ENCODE data around the gene TUBB1. TPM values are rescaled to one million over a fixed set of nuclear protein-coding genes. Genes with fewer than 3 reads are reported as not detected.
A peak's percentile ranks its signal among the peaks of the same experiment; 100 is the strongest.
"Not testable (repeated sequence)": the region's sequence is repeated elsewhere in the genome, so short reads cannot be mapped to it uniquely, and the experiment has no call there.

The TUBB1 gene
- total RNA-seq, 2 donors from 2014 or later: not detected

- no peak for ATAC-seq
- H3K27ac Mint-ChIP-seq: peak overlapping the region; percentile 60 to 79
- no peak for DNase-seq (ENCODE audit: low spot score)
- no peaks in the 10 kb centered on the region for H3K27me3 Mint-ChIP-seq
- H3K4me3 Mint-ChIP-seq: peak overlapping the region; percentile 86
- peaks cover 37 to 57% of the 10 kb centered on the region in 2 donors for H3K4me1 Mint-ChIP-seq (ENCODE audit: low read depth in 2 of 2)
- H3K36me3 Mint-ChIP-seq: peaks cover 31% of the 10 kb centered on the region
- H3K9me3 Mint-ChIP-seq: no peaks in the 10 kb centered on the region
Measured at GRCh38 chr20:59040667-59041066, 21.4 kb downstream of the TUBB1 start.

- peak overlapping the region; percentile 86 for H3K4me3 Mint-ChIP-seq
- H3K4me1 Mint-ChIP-seq (ENCODE audit: low read depth in 2 of 2): peaks cover 36 to 51% of the 10 kb centered on the region in 2 donors
- not testable (repeated sequence) for DNase-seq (ENCODE audit: low spot score); ATAC-seq; H3K27me3 Mint-ChIP-seq; H3K9me3 Mint-ChIP-seq
- H3K27ac Mint-ChIP-seq: peak overlapping the region; percentile 60 to 79
- peaks cover 23% of the 10 kb centered on the region for H3K36me3 Mint-ChIP-seq
Measured at GRCh38 chr20:59041487-59041886, 22.3 kb downstream of the TUBB1 start.

- Mint-ChIP-seq H3K4me1 (ENCODE audit: low read depth in 2 of 2) (peaks cover 33 to 43% of the 10 kb centered on the region in 2 donors), H3K4me3 (peak within 1 kb of the TSS; percentile 86), H3K36me3 (peaks cover 15% of the 10 kb centered on the region), H3K9me3 (no peaks in the 10 kb centered on the region), H3K27me3 (no peaks in the 10 kb centered on the region), H3K27ac (peak within 1 kb of the TSS; percentile 60 to 79)
- peak; percentile 64 to 66 for ATAC-seq
- DNase-seq (ENCODE audit: low spot score): peak; percentile 67
Measured at GRCh38 chr20:59042151-59042795, 23.0 kb downstream of the TUBB1 start, which contains the start of gene PRELID3B. TSS of gene PRELID3B (minus strand) at chr20:59042786. CDS start at chr20:59042730, 56 bp downstream.

GRCh38 chr20:59042796-59043631 is 23.8 kb downstream of the TUBB1 start:
- Mint-ChIP-seq H3K9me3 (no peaks in the 10 kb centered on the region), H3K27ac (peak overlapping the region; percentile 60 to 79), H3K36me3 (peaks cover 14% of the 10 kb centered on the region), H3K4me3 (peak overlapping the region; percentile 86), H3K27me3 (peaks cover 1 to 2% of the 10 kb centered on the region in 2 donors), H3K4me1 (ENCODE audit: low read depth in 2 of 2) (peaks cover 33 to 43% of the 10 kb centered on the region in 2 donors)
- peak; percentile 95 for DNase-seq (ENCODE audit: low spot score)
- ATAC-seq: peak; percentile 99

- Mint-ChIP-seq H3K36me3 (peaks cover 14% of the 10 kb centered on the region), H3K27ac (peak overlapping the region; percentile 60 to 79)
Measured at GRCh38 chr20:59043698-59044097, 24.5 kb downstream of the TUBB1 start.

GRCh38 chr20:59044295-59044694 is 25.1 kb downstream of the TUBB1 start:
- no peaks in the 10 kb centered on the region for H3K9me3 Mint-ChIP-seq
- H3K4me3 Mint-ChIP-seq: no peak overlapping the region
- H3K27ac Mint-ChIP-seq: no peak overlapping the region
- peaks cover 14% of the 10 kb centered on the region for H3K36me3 Mint-ChIP-seq
- no peak for DNase-seq (ENCODE audit: low spot score)
- peaks cover 5 to 8% of the 10 kb centered on the region in 2 donors for H3K27me3 Mint-ChIP-seq
- H3K4me1 Mint-ChIP-seq (ENCODE audit: low read depth in 2 of 2): peaks cover 30 to 41% of the 10 kb centered on the region in 2 donors
- ATAC-seq: no peak

More at GRCh38 chr20:59043698-59044097, 24.5 kb downstream of the TUBB1 start:
- H3K4me1 Mint-ChIP-seq (ENCODE audit: low read depth in 2 of 2): peaks cover 33 to 47% of the 10 kb centered on the region in 2 donors
- no peaks in the 10 kb centered on the region for H3K9me3 Mint-ChIP-seq
- ATAC-seq (no peak), DNase-seq (ENCODE audit: low spot score) (no peak)
- peak overlapping the region; percentile 86 for H3K4me3 Mint-ChIP-seq
- peaks cover 4 to 5% of the 10 kb centered on the region in 2 donors for H3K27me3 Mint-ChIP-seq

GRCh38 chr20:59044796-59045195 is 25.6 kb downstream of the TUBB1 start:
- Mint-ChIP-seq H3K9me3 (no peaks in the 10 kb centered on the region), H3K4me3 (no peak overlapping the region), H3K27me3 (peaks cover 8 to 13% of the 10 kb centered on the region in 2 donors), H3K4me1 (ENCODE audit: low read depth in 2 of 2) (peaks cover 28 to 36% of the 10 kb centered on the region in 2 donors), H3K36me3 (peaks cover 13% of the 10 kb centered on the region), H3K27ac (no peak overlapping the region)
- no peak for ATAC-seq
- DNase-seq (ENCODE audit: low spot score): no peak

- H3K27me3 Mint-ChIP-seq: peaks cover 17 to 23% of the 10 kb centered on the region in 2 donors
- no peak overlapping the region for H3K27ac Mint-ChIP-seq
- DNase-seq (ENCODE audit: low spot score): no peak
- peaks cover 10 to 17% of the 10 kb centered on the region in 2 donors for H3K4me1 Mint-ChIP-seq (ENCODE audit: low read depth in 2 of 2)
- H3K36me3 Mint-ChIP-seq: no peaks in the 10 kb centered on the region
- ATAC-seq: no peak
- no peaks in the 10 kb centered on the region for H3K9me3 Mint-ChIP-seq
- no peak overlapping the region for H3K4me3 Mint-ChIP-seq
Measured at GRCh38 chr20:59046862-59047261, 27.6 kb downstream of the TUBB1 start.

- H3K4me1 Mint-ChIP-seq (ENCODE audit: low read depth in 2 of 2): peaks cover 8 to 17% of the 10 kb centered on the region in 2 donors
- DNase-seq (ENCODE audit: low spot score) (no peak), ATAC-seq (peak in 1 of 2 donors; percentile 51)
- no peak overlapping the region for H3K4me3 Mint-ChIP-seq
- H3K27ac Mint-ChIP-seq: no peak overlapping the region
- no peaks in the 10 kb centered on the region for H3K9me3 Mint-ChIP-seq
- H3K36me3 Mint-ChIP-seq: no peaks in the 10 kb centered on the region
- H3K27me3 Mint-ChIP-seq: peaks cover 21 to 29% of the 10 kb centered on the region in 2 donors
Measured at GRCh38 chr20:59047938-59048680, 28.9 kb downstream of the TUBB1 start.

- Mint-ChIP-seq H3K9me3 (no peaks in the 10 kb centered on the region), H3K36me3 (no peaks in the 10 kb centered on the region), H3K4me3 (no peak overlapping the region), H3K27ac (no peak overlapping the region), H3K27me3 (peaks cover 25 to 35% of the 10 kb centered on the region in 2 donors), H3K4me1 (ENCODE audit: low read depth in 2 of 2) (peaks cover 4 to 12% of the 10 kb centered on the region in 2 donors)
- no peak for DNase-seq (ENCODE audit: low spot score)
- no peak for ATAC-seq
Measured at GRCh38 chr20:59048681-59049030, 29.4 kb downstream of the TUBB1 start.

GRCh38 chr20:59050437-59050836 is 31.2 kb downstream of the TUBB1 start:
- ATAC-seq (no peak), DNase-seq (ENCODE audit: low spot score) (no peak)
- Mint-ChIP-seq H3K36me3 (no peaks in the 10 kb centered on the region), H3K27ac (no peak overlapping the region), H3K27me3 (peaks cover 34 to 44% of the 10 kb centered on the region in 2 donors), H3K4me1 (ENCODE audit: low read depth in 2 of 2) (peaks cover 0 to 6% of the 10 kb centered on the region in 2 donors), H3K9me3 (no peaks in the 10 kb centered on the region), H3K4me3 (no peak overlapping the region)

- Mint-ChIP-seq H3K36me3 (no peaks in the 10 kb centered on the region), H3K4me1 (ENCODE audit: low read depth in 2 of 2) (peaks cover 0 to 6% of the 10 kb centered on the region in 2 donors), H3K9me3 (no peaks in the 10 kb centered on the region), H3K4me3 (no peak overlapping the region), H3K27ac (no peak overlapping the region), H3K27me3 (peaks cover 36 to 44% of the 10 kb centered on the region in 2 donors)
- ATAC-seq (no peak), DNase-seq (ENCODE audit: low spot score) (no peak)
Measured at GRCh38 chr20:59051666-59052185, 32.5 kb downstream of the TUBB1 start.

GRCh38 chr20:59055302-59055701 is 36.1 kb downstream of the TUBB1 start:
- ATAC-seq: no peak
- Mint-ChIP-seq H3K9me3 (no peaks in the 10 kb centered on the region), H3K4me1 (ENCODE audit: low read depth in 2 of 2) (no peaks in the 10 kb centered on the region), H3K4me3 (no peak overlapping the region), H3K27ac (no peak overlapping the region), H3K27me3 (peaks cover 24 to 26% of the 10 kb centered on the region in 2 donors), H3K36me3 (no peaks in the 10 kb centered on the region)
- DNase-seq (ENCODE audit: low spot score): no peak
